Caco-2 (cell line): ENCODE data around the gene OAF. TPM values are rescaled to one million over a fixed set of nuclear protein-coding genes. Genes with fewer than 3 reads are reported as not detected.

ENCODE experiments used
- BruUV-seq: library from RNA; stranded (reverse); fragments of 400-500 nt; replicated peaks from 2 replicates; lab custom pipeline; 2021; lab: Mats Ljungman, UMichigan
- CTCF ChIA-PET: fragments of 300-600 bp; sonication (Branson Sonifier 250); formaldehyde crosslinking; loops from one replicate; lab custom pipeline; 2022; ENCODE audit warnings: antibody characterized with exemption; lab: Charles Lee
- POLR2A ChIA-PET: fragments of 300-600 bp; sonication (Branson Sonifier 250); formaldehyde crosslinking; loops from one replicate; lab custom pipeline; 2022; ENCODE audit warnings: antibody characterized with exemption; lab: Charles Lee
- DNase-seq, 2 experiments: peaks; one replicate each; pipeline versions ENCODE4 v3.0.0 to v3.0.0-alpha.2; 2020 to 2022
- H3K27me3 ChIP-seq: replicated peaks from 2 replicates; pipeline ENCODE4 v1.6.0; 2011; ENCODE audit warnings: low read length; ENCODE audit not compliant: control insufficient read depth, insufficient read depth
- H3K36me3 ChIP-seq: 2 replicates; pipeline ENCODE4 v1.5.1; 2011; ENCODE audit warnings: low read length; ENCODE audit not compliant: control insufficient read depth, insufficient read depth
- H3K4me1 ChIP-seq: fragments of 250-450 bp; sonication (Bioruptor Pico); 2 replicates; pipeline ENCODE4 v1.5.1; 2020; ENCODE audit warnings: mild to moderate bottlenecking
- H3K4me3 ChIP-seq: 2 replicates; pipeline ENCODE4 v1.5.1; 2011; ENCODE audit warnings: low read depth, mild to moderate bottlenecking, control low read depth, low read length
- H3K9me3 ChIP-seq: fragments of 250-450 bp; sonication (Bioruptor Pico); 2 replicates; pipeline ENCODE4 v1.5.1; 2020; ENCODE audit warnings: mild to moderate bottlenecking, moderate library complexity
- H3K27ac Mint-ChIP-seq: one replicate; pipeline ENCODE4 v1.8.0; 2022; ENCODE audit warnings: mixed read lengths; ENCODE audit not compliant: unreplicated experiment
- H3K27me3 Mint-ChIP-seq: one replicate; pipeline ENCODE4 v1.8.0; 2022; ENCODE audit warnings: mixed read lengths; ENCODE audit not compliant: insufficient read depth, unreplicated experiment
- H3K36me3 Mint-ChIP-seq: one replicate; pipeline ENCODE4 v1.8.0; 2022; ENCODE audit warnings: mild to moderate bottlenecking, mixed read lengths; ENCODE audit not compliant: insufficient read depth, unreplicated experiment
- H3K4me1 Mint-ChIP-seq: one replicate; pipeline ENCODE4 v1.8.0; 2022; ENCODE audit warnings: low read depth, mixed read lengths; ENCODE audit not compliant: unreplicated experiment
- H3K4me3 Mint-ChIP-seq: one replicate; pipeline ENCODE4 v1.8.0; 2022; ENCODE audit warnings: mild to moderate bottlenecking, moderate library complexity, mixed read lengths; ENCODE audit not compliant: unreplicated experiment
- H3K9me3 Mint-ChIP-seq: one replicate; pipeline ENCODE4 v1.8.0; 2022; ENCODE audit warnings: mixed read lengths; ENCODE audit not compliant: unreplicated experiment
- CTCF ChIP-seq, 2 experiments: fragments of 200-600 bp in 1 of 2; IDR thresholded peaks; 1 replicate in 1 of 2; 2 replicates in 1 of 2; pipeline versions ENCODE4 v1.5.1 to v1.8.0; 2011 to 2022; ENCODE audit warnings: antibody characterized with exemption in 1 of 2, control low read depth in 1 of 2, inconsistent platforms in 1 of 2, low read depth in 1 of 2, low read length in 1 of 2, mild to moderate bottlenecking in 1 of 2, moderate library complexity in 1 of 2; ENCODE audit not compliant: insufficient read depth in 1 of 2, severe bottlenecking in 1 of 2, unreplicated experiment in 1 of 2
- intact Hi-C: fragments of 100-400 bp; cut with micrococcal nuclease; formaldehyde crosslinking; loops from one replicate; pipeline ENCODE4 v1.10.0; 2022; ENCODE audit not compliant: unreplicated experiment
- total RNA-seq: library from RNA; stranded (reverse); gene quantifications from 2 replicates; pipeline ENCODE4 v1.2.3, GENCODE V29; 2022

Gene OAF
- total RNA-seq, 1 experiment from 2014 or later: 31.3 TPM

- H3K4me3 ChIP-seq: no peak overlapping the region
- no peak overlapping the region for H3K27ac Mint-ChIP-seq
- H3K27me3 ChIP-seq: peaks cover 3% of the 10 kb centered on the region; the same call in 1 of the 2 replicates
- POLR2A ChIA-PET: no interaction called here
- H3K4me1 Mint-ChIP-seq: no peaks in the 10 kb centered on the region
- intact Hi-C loops: no loop called here
- CTCF ChIA-PET: interaction anchor here (0.9 to 12.8 kb wide), 5 partner anchors 13 to 71 kb away, joined by 3 to 246 read pairs (median 4); no protein-coding TSS in a partner anchor
- no peak overlapping the region for H3K4me3 Mint-ChIP-seq
- peaks cover 5% of the 10 kb centered on the region for H3K36me3 Mint-ChIP-seq
- no peak for DNase-seq
- H3K9me3 Mint-ChIP-seq: no peaks in the 10 kb centered on the region
- TF ChIP-seq CTCF (IDR thresholded peaks at IDR 0.05; ENCODE audit: insufficient read depth in 1 of 2, low read depth in 1 of 2, low read length in 1 of 2, severe bottlenecking in 1 of 2, unreplicated experiment in 1 of 2): no peak
- H3K9me3 ChIP-seq: no peaks in the 10 kb centered on the region
- BruUV-seq: no TSS peak
- no peaks in the 10 kb centered on the region for H3K4me1 ChIP-seq
- no peaks in the 10 kb centered on the region for H3K36me3 ChIP-seq
- H3K27me3 Mint-ChIP-seq: peaks cover 4% of the 10 kb centered on the region
Observed at GRCh38 chr11:120230433-120231071, 19.7 kb downstream of the OAF start.

GRCh38 chr11:120231963-120232362 is 21.1 kb downstream of the OAF start:
- intact Hi-C loops: no loop called here
- Mint-ChIP-seq H3K4me1 (no peaks in the 10 kb centered on the region), H3K9me3 (no peaks in the 10 kb centered on the region), H3K27me3 (peaks cover 4% of the 10 kb centered on the region), H3K36me3 (peaks cover 11% of the 10 kb centered on the region), H3K4me3 (no peak overlapping the region), H3K27ac (no peak overlapping the region)
- DNase-seq: no peak
- ChIA-PET POLR2A (no interaction called here), CTCF (interaction anchor here (1.2 to 12.8 kb wide), 2 partner anchors 63 to 70 kb away, joined by 4 to 246 read pairs; no protein-coding TSS in a partner anchor)
- no peaks in the 10 kb centered on the region for H3K9me3 ChIP-seq
- no peak overlapping the region for H3K4me3 ChIP-seq
- H3K36me3 ChIP-seq: no peaks in the 10 kb centered on the region
- H3K27me3 ChIP-seq: peaks cover 3% of the 10 kb centered on the region; the same call in 1 of the 2 replicates
- no peaks in the 10 kb centered on the region for H3K4me1 ChIP-seq
- BruUV-seq: no TSS peak
- no peak for TF ChIP-seq CTCF (IDR thresholded peaks at IDR 0.05; ENCODE audit: insufficient read depth in 1 of 2, low read depth in 1 of 2, low read length in 1 of 2, severe bottlenecking in 1 of 2, unreplicated experiment in 1 of 2)

GRCh38 chr11:120233207-120233803 is 22.5 kb downstream of the OAF start:
- H3K4me1 Mint-ChIP-seq: no peaks in the 10 kb centered on the region
- intact Hi-C loops: no loop called here
- CTCF ChIA-PET: interaction anchor here (1.0 to 12.8 kb wide), 2 partner anchors 65 to 69 kb away, joined by 5 to 246 read pairs; no protein-coding TSS in a partner anchor

More at GRCh38 chr11:120233207-120233803, 22.5 kb downstream of the OAF start:
- Histone ChIP-seq H3K4me3 (no peak overlapping the region), H3K4me1 (no peaks in the 10 kb centered on the region), H3K9me3 (no peaks in the 10 kb centered on the region), H3K36me3 (no peaks in the 10 kb centered on the region), H3K27me3 (peaks cover 3% of the 10 kb centered on the region)
- Mint-ChIP-seq H3K27me3 (peaks cover 7% of the 10 kb centered on the region), H3K9me3 (no peaks in the 10 kb centered on the region), H3K4me3 (no peak overlapping the region), H3K27ac (no peak overlapping the region), H3K36me3 (peaks cover 11% of the 10 kb centered on the region)
- no peak for TF ChIP-seq CTCF (IDR thresholded peaks at IDR 0.05; ENCODE audit: insufficient read depth in 1 of 2, low read depth in 1 of 2, low read length in 1 of 2, severe bottlenecking in 1 of 2, unreplicated experiment in 1 of 2)
- BruUV-seq: no TSS peak
- POLR2A ChIA-PET: no interaction called here
- DNase-seq: no peak
